Activated CD4-positive, CD25-positive, alpha-beta regulatory T cell treated with anti-CD3 and anti-CD28 coated beads, Interleukin-2, amount 50 U/mL, for 72 hours (primary cell): ENCODE measurements around the gene ADRA2B.
A peak's percentile ranks its signal among the peaks of the same experiment; 100 is the strongest.
"Not testable (repeated sequence)": the region's sequence is repeated elsewhere in the genome, so short reads cannot be mapped to it uniquely, and the experiment has no call there.

Source experiments
- DNase-seq: peaks from one replicate; pipeline ENCODE4 v3.0.0; 2021

Gene ADRA2B

DNA sequence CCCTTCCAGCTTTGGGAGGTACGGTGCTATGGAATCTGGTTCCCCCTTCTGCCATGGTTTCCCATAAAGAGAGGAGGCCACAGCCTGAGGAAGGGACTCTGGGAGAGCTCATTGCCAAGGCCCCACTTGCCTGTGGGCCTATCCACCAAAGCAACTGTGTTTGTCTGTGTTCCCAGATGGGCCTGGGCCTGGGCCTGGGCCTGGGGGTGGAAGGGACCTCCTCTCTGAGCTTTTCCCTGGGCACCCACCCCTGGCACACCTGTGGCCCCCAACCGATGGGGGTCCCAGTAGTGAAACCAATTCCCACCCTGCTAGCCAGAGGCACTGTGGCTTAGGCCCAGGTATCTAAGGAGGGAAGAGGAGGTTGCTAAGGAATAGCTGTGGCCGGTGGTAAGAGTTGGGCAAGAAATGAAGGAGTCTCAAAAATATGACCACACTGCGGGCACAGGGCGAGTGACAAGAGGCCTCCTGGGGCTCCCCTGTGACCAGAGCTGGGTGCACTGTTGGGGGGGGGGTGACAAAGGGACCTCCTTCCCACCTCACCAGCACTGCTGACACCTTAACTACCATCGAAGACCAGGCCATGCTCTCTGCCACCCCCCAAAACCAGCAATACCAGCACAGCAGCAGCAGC lies 33.8 kb upstream of the ADRA2B start:
- DNase-seq, result no peak

- DNase-seq, result peak; percentile 91
These were observed 32.2 kb upstream of the ADRA2B start for GRCh38 chr2:96148410-96149217.

DNA sequence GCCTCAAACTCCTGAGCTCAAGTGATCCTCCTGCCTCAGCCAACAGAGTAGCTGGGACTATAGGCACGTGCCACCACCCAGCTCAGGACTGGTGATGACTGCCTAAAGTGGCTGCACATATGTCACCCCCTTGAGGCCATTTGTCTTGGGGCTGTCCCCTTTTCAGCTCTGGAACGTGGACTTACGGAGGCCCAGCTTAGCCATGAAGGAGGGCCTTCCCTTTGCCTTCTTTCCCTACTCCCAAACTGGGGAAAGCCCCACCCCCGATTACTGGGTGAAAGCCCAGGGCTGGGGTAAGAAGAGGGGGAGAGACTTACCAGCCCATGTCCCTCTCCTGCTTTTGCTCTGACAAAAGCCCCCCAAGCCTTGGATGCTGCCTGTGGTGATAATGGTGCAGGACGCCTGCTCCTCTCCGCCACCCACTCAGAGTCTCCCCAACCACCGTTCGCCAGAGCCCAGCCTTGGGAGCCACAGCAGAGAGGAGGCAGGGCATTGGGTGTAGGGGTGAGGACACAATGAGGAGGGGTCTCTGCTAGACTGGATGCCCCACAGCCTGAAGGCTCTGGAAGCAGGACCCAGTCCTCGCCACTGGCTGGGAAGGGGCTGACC lies 31.3 kb upstream of the ADRA2B start:
- DNase-seq, result no peak

DNA sequence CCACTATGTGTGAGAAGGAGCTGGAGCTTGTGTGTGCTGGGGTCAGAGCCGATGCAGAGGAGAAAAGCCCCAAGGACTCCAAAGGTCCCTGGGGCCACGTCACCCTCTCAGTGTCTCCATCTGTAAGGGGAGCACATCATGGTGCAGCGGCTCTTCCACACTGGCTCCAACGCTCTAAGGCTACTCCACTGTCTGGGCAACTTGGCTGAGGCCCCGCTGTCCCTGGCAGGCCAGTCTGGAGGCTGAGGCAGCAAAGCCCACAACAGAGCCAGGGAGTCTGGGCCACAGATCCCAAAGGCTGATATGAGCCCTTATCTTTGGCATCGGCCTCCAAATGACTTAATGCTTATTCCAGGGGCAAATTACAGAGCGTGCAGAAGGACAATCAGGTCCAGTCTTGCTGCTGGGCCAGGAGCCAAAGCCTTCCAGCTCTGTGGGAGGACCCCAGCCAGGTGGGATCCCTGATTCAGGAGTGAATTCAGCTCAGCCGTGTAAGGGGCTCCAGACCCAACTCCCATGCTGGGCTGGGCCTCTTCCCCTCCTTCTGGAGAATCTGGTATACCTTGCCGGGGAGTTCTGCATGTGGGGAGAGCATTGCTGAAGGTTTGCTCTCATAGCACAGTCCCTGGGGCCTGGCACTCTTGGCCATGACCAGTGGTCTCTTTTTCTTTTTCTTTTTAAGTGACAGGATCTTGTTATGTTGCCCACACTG lies 30.7 kb upstream of the ADRA2B start:
- DNase-seq, result no peak

- DNase-seq, result peak; percentile 86
These were observed 29.9 kb upstream of the ADRA2B start for GRCh38 chr2:96146153-96146880.

DNA sequence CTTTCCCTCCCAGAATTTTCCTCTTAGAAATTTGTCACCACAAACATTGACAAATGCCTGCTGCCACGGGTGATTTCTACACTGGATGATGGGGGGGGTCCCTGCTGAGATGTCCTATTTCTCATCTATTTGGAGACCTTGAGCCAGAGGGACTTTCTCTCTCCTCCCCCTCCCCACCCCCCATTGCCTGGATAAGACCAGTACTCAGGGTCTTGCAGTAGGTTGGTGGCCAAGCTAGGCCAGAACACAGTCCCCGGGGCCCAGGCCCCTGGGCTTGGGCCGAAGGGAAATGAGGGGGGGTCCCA lies 29.4 kb upstream of the ADRA2B start:
- DNase-seq, result no peak

DNA sequence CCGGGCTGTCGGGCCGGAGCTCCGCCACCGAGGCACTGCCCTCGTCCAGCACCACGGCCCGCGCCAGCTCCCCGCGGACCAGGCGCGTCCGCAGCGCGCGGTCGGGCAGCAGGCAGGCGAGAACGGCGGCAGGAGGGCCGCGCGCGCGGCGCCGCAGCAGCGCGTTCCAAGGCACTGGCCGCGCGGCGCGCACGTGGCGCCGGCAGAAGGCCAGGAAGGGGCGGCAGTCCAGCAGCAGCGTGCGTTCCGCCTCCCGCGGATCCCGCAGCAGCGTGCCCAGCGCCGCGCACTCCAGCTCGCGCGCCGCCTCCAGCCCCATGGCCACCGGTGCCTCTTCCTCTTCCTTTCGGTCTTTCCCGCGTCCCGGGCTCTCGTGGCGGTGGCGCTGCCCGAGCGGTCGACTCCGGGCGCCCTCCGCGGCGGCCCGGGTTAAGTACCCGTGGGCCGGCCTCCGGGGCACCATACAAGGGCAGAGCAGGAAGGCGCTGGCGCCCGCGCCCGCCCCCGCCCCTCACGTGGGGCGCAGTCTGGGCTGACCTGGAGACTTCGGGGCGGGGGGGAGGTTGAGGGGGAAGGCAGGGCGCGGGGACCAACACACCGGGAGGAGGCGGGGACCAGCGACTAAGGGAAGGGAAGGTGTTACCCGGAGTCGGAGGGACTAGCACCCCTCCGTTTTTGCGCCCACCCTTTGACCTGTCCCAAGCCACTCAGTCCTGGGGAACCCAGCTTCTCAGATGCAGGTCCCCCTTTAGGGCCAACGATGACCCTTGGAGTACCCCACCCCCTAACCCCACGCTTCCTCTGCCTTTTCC lies 28.9 kb upstream of the ADRA2B start, which contains the start of gene DUSP2:
Gene DUSP2, minus strand, starts transcription at position 405 of the 812 bp plus-strand sequence. Its CDS starts 86 bp downstream, at position 319.
- DNase-seq, result peak; percentile 94

DNA sequence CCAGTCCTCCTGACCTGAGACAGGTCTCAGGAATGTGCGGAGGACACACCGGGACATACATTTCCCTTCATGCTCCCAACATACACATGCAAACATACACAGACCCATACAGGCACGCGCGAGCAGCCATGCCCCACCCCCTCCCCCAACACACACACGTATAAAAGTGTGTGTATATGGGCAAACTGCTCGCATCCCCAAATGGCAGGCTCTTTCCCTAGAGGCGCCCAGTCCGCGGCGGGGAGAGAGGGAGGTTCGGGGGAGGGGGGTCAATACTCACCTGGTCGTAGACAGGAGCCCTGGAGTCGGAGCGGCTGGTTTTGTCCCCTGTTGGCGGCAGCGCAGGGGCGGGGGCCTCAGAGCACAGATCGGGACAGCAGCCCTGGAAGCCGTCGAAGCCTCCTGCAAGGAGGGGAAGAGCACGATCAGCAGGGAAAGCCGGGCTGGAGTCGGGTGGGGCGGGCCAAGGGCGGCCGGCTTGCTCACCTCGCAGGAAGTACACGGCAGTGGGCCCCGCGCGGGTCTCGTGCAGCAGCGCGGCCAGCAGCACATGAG lies 28.2 kb upstream of the ADRA2B start:
- peak; percentile 64 for DNase-seq

GRCh38 chr2:96143848-96144480 lies 27.6 kb upstream of the ADRA2B start:
- DNase-seq, result peak; percentile 56

- no peak for DNase-seq
These were observed 27.0 kb upstream of the ADRA2B start for GRCh38 chr2:96143231-96143847.

GRCh38 chr2:96142217-96143113 lies 26.1 kb upstream of the ADRA2B start:
- peak; percentile 70 for DNase-seq

DNA sequence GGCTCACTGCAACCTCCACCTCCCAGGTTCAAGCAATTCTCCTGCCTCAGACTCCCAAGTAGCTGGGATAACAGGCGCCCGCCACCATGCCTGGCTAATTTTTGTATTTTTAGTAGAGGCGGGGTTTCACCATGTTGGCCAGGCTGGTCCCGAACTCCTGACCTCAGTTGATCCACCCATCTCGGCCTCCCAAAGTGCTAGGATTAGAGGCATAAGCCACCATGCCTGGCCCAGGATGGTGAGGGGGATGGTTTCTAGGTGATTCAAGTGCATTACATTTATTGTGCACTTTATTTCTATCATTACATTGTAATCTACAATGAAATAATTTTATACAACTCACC lies 25.2 kb upstream of the ADRA2B start:
- not testable (repeated sequence) for DNase-seq

GRCh38 chr2:96140941-96141623 lies 24.7 kb upstream of the ADRA2B start:
- DNase-seq, result no peak

DNA sequence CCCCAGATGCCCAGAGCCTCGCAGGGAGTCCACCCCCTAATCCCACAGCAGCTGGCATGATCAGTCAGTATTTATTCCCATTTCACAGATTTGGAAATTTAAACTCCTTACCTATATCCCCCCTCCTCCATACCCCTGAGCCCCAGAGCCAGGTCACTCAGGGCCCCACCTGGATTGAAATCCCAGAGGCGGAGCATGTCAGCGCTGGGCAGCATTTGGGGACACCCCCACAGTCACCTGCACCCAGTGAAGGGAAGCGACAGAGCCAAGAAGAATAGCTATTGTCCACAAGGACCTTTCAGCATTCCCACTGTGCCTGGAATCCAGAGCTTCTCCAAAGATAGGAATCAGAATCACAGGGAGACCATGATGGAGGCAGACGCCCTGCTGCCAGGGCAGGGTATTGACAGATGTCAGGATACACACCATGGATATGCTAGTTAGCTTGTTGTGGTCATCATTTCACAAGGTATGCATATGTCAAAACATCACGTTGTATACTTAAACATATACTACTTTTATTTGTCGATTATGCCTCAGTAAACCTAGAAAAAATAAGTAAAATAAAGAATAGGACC lies 22.9 kb upstream of the ADRA2B start:
- DNase-seq, result no peak

DNA sequence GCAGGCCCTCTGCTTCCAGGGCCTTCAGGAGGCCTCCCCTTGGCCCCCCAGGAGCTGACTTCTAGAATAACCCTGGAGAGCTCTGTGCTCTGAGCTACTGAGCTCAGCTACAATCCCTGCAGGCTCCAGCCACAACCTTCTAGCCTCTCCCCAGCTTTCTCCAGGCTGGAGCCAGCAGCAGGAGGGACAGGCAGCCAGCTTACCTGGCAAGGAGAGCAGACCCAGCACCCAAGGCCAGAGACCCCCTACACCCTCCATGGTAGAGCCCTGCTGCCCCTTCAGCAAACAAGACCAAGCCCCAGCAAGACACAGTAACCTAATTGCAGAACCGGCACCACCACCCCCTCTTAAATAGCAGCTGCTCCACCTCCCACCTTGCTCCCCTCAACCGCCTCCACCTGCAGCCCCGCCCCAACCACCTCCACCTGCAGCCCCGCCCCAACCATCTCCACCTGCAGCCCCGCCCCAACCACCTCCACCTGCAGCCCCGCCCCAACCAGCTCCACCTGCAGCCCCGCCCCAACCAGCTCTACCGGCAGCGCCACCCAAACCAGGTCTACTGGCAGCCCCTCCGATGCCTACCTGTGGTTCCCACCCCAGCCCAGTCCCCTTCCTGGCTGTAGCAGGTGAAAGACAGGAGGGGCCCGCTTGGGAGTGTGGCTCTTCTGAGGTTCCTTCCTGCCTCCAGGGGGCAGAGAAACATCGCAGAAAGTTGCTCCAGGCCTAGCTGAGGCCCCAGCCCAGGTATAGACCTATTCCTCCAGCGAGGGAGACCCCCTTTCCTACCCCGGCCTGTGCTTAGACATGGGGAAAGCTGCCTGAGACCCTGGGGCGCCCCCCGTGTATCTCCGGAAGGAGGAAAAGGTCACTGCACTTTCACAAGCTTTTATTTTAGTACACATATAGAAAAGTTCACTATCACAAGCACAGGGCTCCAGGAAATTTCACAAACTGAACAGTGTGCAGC lies 22.1 kb upstream of the ADRA2B start, which contains the start of gene ASTL:
Gene ASTL, minus strand, starts transcription at position 324 of the 967 bp plus-strand sequence. Its CDS starts 66 bp downstream, at position 258.
- peak; percentile 61 for DNase-seq

- no peak for DNase-seq
These were observed 21.2 kb upstream of the ADRA2B start for GRCh38 chr2:96137321-96138178.
